Uterus (tissue), 4 donors: Measurements from ENCODE around the gene CENPI. TPM values are rescaled to one million over a fixed set of nuclear protein-coding genes. Genes with fewer than 3 reads are reported as not detected.

Experiments
- DNase-seq, 2 donors: peaks; one replicate each; pipeline ENCODE4 v3.0.0-alpha.2; 2019 to 2020
- H3K27ac ChIP-seq, 2 donors: fragments of 200-600 bp; sonication (generic); 1 replicate in 1 of 2; 2 replicates in 1 of 2; pipeline ENCODE4 v1.5.1; 2016 to 2018
- H3K27me3 ChIP-seq, 2 donors: fragments of 200-600 bp; sonication (generic); one replicate each; pipeline ENCODE4 v1.5.1; 2018 to 2019; ENCODE audit warnings: control low read depth in 1 of 2
- H3K36me3 ChIP-seq, 2 donors: fragments of 200-600 bp; sonication (generic); one replicate each; pipeline ENCODE4 v1.5.1; 2019; ENCODE audit warnings: control low read depth in 1 of 2
- H3K4me1 ChIP-seq, 2 donors: fragments of 200-600 bp; sonication (generic); one replicate each; pipeline ENCODE4 v1.5.1; 2018 to 2019; ENCODE audit warnings: control low read depth in 1 of 2
- H3K4me3 ChIP-seq, 2 donors: fragments of 200-600 bp; sonication (generic); 1 replicate in 1 of 2; 2 replicates in 1 of 2; pipeline ENCODE4 v1.5.1; 2018 to 2019; ENCODE audit warnings: mild to moderate bottlenecking in 1 of 2
- H3K9me3 ChIP-seq, 2 donors: fragments of 200-600 bp; sonication (generic); one replicate each; pipeline ENCODE4 v1.5.1; 2019; ENCODE audit warnings: control low read depth in 1 of 2
- CTCF ChIP-seq, 4 experiments: fragments of 200-600 bp in 2 of 4; fragments of 450-650 bp in 2 of 4; sonication (generic) in 2 of 4; IDR thresholded peaks; one replicate each; pipeline ENCODE4 v1.5.1; 2016 to 2019; ENCODE audit warnings: antibody characterized with exemption in 4 of 4, mild to moderate bottlenecking in 2 of 4, moderate library complexity in 1 of 4
- intact Hi-C: fragments of 100-400 bp; cut with DNase I; formaldehyde crosslinking; loops from one replicate; pipeline ENCODE4 v1.15.1; 2023; ENCODE audit warnings: low total_unique reads
- total RNA-seq, 4 donors: library from RNA; depleted of rRNA in 3 of 4; stranded (reverse); fragments of >200 nt in 3 of 4; gene quantifications; one replicate each; pipeline versions ENCODE4 v1.1.0 to v1.2.4, GENCODE V29; 2014 to 2023
- donor health status: DM: yes; HTN: yes; CAD: no.

CENPI gene
- total RNA-seq, 4 donors from 2014 or later: 2.7 to 24.7 (median 8.6) TPM

GRCh38 chrX:101136235-101136634, 38.2 kb downstream of the CENPI start:
- DNase-seq: no peak
- intact Hi-C loops: no loop called here
- Histone ChIP-seq H3K27ac (no peak overlapping the region), H3K9me3 (no peaks in the 10 kb centered on the region), H3K4me1 (no peaks in the 10 kb centered on the region), H3K4me3 (no peak overlapping the region), H3K36me3 (no peaks in the 10 kb centered on the region), H3K27me3 (no peaks in the 10 kb centered on the region)
- no peak for TF ChIP-seq CTCF (IDR thresholded peaks at IDR 0.05)

Other genes starting within 250 kb of the CENPI start
- gene NOX1, start 223.8 kb upstream of the CENPI start, total RNA-seq: not detected
- 1 to 10 TPM in 1 of 4 donors, under 1 TPM in 2, not detected in 1; 0.24 to 1.3 (median 0.59) TPM for gene XKRX, start 169.3 kb upstream of the CENPI start, total RNA-seq
- gene ARL13A, start 128.5 kb upstream of the CENPI start, total RNA-seq: not detected
- 10 to 100 TPM; 13.1 to 19.1 (median 16.1) TPM for gene TRMT2B, start 46.1 kb upstream of the CENPI start, total RNA-seq
- gene TMEM35A, start 19.3 kb upstream of the CENPI start, total RNA-seq: 1 to 10 TPM in 2 of 4 donors, not detected in 2; 4.0 to 4.7 TPM
- 1 to 10 TPM in 1 of 4 donors, under 1 TPM in 2, not detected in 1; 0.29 to 4.7 (median 0.58) TPM for gene DRP2, start 121.6 kb downstream of the CENPI start, total RNA-seq
- gene TAF7L, start 193.1 kb downstream of the CENPI start, total RNA-seq: 1 to 10 TPM in 1 of 4 donors, not detected in 3; 1.2 TPM